GM19239 (cell line): ENCODE measurements around the gene MAD1L1.

Experiments
- DNase-seq: peaks from one replicate; pipeline ENCODE4 v3.0.0; 2011; ENCODE audit warnings: low spot score; ENCODE audit not compliant: insufficient read length
- FAIRE-seq: peaks from 2 replicates; lab custom pipeline; 2011; peaks lifted over from hg19 to GRCh38; lab: Jason Lieb, UNC

The MAD1L1 gene

GRCh38 chr7:2110610-2111396 is 121.9 kb downstream of the MAD1L1 start:
- DNase-seq (no peak), FAIRE-seq (no peak)

GRCh38 chr7:2109936-2110609 is 122.7 kb downstream of the MAD1L1 start:
- DNase-seq = no peak

GRCh38 chr7:2109251-2109872 is 123.4 kb downstream of the MAD1L1 start:
- no peak for FAIRE-seq
- no peak for DNase-seq

More at GRCh38 chr7:2109936-2110609, 122.7 kb downstream of the MAD1L1 start:
- FAIRE-seq = no peak

GRCh38 chr7:2108501-2109250 is 124.1 kb downstream of the MAD1L1 start:
- no peak for FAIRE-seq

GRCh38 chr7:2108071-2108455 is 124.7 kb downstream of the MAD1L1 start:
- FAIRE-seq (no peak), DNase-seq (no peak)

More at GRCh38 chr7:2108501-2109250, 124.1 kb downstream of the MAD1L1 start:
- DNase-seq = no peak

- FAIRE-seq (no peak), DNase-seq (no peak)
Measured at GRCh38 chr7:2107386-2108070, 125.2 kb downstream of the MAD1L1 start.

GRCh38 chr7:2106924-2107323 is 125.8 kb downstream of the MAD1L1 start:
- no peak for FAIRE-seq
- DNase-seq = no peak

- FAIRE-seq = no peak
- no peak for DNase-seq
Measured at GRCh38 chr7:2106440-2106839, 126.3 kb downstream of the MAD1L1 start.

GRCh38 chr7:2105917-2106316 is 126.8 kb downstream of the MAD1L1 start:
- no peak for FAIRE-seq
- DNase-seq = no peak

GRCh38 chr7:2105280-2105679 is 127.5 kb downstream of the MAD1L1 start:
- DNase-seq (no peak), FAIRE-seq (no peak)

- FAIRE-seq = no peak
- DNase-seq = no peak
Measured at GRCh38 chr7:2104716-2105115, 128.0 kb downstream of the MAD1L1 start.

- FAIRE-seq (no peak), DNase-seq (peak; percentile 75)
Measured at GRCh38 chr7:2104107-2104710, 128.5 kb downstream of the MAD1L1 start.

GRCh38 chr7:2103071-2103898 is 129.5 kb downstream of the MAD1L1 start:
- DNase-seq = no peak
- FAIRE-seq = no peak

GRCh38 chr7:2102375-2102723 is 130.4 kb downstream of the MAD1L1 start:
- FAIRE-seq (no peak), DNase-seq (no peak)

- FAIRE-seq = no peak
- no peak for DNase-seq
Measured at GRCh38 chr7:2101630-2102374, 130.9 kb downstream of the MAD1L1 start.

GRCh38 chr7:2100278-2101208 is 132.2 kb downstream of the MAD1L1 start:
- FAIRE-seq = peak; percentile 71

More at GRCh38 chr7:2100278-2101208, 132.2 kb downstream of the MAD1L1 start:
- peak; percentile 80 for DNase-seq
